Measurements from ENCODE around the gene RAB18. TPM values are rescaled to one million over a fixed set of nuclear protein-coding genes. Genes with fewer than 3 reads are reported as not detected.
"Not testable (repeated sequence)": the region's sequence is repeated elsewhere in the genome, so short reads cannot be mapped to it uniquely, and the experiment has no call there.

RAB18 gene
- polyA plus RNA-seq (ENCODE audit: insufficient read length in 4 of 4), result 100 to 1,000 TPM; 103 to 143 (median 125) TPM

DNA sequence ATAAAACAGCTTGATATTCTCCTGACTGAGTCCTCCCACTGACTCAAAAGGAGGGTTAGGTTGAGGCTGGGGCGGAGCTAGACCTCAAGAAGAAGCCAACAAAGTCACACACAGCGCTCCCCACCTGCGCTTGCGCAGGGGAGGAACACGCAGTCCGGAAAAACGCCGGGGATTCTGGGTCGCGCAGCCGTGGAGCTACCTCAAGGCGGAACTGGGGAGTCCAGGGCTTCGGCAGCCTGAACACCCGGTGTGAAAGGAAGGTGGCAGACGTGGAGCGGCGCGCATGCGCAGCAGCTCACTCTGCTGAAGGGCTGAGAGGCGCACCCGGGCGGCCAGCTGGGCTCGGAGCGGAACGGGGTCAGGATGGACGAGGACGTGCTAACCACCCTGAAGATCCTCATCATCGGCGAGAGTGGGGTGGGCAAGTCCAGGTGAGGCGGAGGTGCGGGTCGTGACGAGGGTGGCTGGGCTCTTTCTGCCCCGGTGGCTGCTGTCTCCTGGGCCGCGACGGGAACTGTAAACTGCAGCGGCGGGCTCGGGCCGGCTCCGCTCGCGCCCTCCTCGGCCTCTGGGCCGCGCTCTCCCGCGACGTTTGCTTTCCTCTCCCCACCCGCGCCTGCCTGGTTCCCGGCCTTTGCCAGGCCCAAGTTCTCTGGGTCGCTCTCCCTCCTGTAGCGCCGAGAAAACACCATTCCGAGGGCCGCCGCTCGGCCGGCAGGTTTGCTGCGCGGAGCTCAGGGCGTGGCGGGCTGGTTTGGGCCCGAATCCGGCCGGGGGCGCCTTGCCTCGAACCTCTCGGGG lies at the start of gene RAB18:
Gene RAB18, plus strand, starts transcription at position 298 of the 801 bp plus-strand sequence. Its CDS starts 66 bp downstream, at position 364.
- peak; percentile 96 to 98 (median 97) for DNase-seq (ENCODE audit: low read depth in 4 of 4, low spot score in 3 of 4)

DNA sequence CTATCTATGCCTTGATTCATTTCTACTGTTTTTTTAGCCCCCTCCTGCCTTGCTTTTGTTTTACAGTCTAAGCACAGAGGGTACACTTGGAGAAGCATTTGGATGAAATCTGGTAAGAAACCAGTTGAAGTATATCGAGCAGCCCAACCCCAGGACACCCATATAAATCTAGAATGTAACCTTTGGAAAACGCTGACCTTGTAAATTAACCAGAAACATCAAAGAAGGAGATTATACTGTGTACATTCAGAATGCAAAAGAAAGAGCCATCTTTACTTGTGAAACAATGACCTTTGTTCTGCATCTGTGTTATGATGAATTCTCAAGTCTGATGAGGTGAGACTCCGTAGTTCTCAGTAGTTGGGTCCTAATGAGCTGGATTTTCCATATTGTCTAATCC lies 49.3 kb upstream of the RAB18 start:
- no peak for DNase-seq (ENCODE audit: low read depth in 4 of 4, low spot score in 3 of 4)

- no peak for DNase-seq (ENCODE audit: low read depth in 4 of 4, low spot score in 3 of 4)
Observed at GRCh38 chr10:27457261-27457945, 46.7 kb upstream of the RAB18 start.

DNA sequence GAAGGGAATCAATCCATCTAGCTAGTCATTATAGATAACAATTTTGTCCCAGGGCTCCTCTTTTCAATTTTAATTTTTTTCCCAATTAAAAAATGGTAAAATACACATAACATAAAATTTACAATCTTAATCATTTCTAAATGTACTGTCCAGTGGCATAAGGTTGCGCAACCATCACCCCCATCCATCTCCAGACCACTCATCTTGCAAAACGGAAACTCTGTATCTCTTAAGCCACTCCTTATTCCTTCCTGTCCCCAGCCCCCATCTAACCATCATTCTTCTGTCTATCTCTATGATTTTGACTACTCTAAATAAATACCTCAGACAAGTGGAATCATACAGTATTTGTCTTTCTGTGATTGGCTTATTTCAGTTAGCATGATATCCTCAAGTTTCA lies 46.1 kb upstream of the RAB18 start:
- no peak for DNase-seq (ENCODE audit: low read depth in 4 of 4, low spot score in 3 of 4)

DNA sequence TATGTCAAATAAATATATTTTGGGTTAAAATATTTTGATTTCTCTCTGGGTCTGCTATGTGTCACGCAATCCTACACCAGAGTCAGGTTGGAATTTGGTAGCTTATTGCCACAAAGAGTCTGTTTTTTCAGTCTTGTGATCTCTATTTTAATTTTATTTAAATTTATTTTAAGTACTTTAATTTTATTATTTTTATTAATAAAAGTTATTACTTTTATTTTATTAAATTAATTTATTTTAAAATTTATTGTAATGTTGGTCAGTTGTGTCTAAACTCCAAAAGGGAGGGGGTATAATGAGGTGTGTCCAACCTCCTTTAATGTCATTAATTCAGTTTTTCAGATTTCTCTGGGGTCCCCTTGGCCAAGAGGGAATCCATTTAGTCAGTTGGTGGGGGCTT lies 42.8 kb upstream of the RAB18 start:
- DNase-seq (ENCODE audit: low read depth in 4 of 4, low spot score in 3 of 4), result no peak

DNA sequence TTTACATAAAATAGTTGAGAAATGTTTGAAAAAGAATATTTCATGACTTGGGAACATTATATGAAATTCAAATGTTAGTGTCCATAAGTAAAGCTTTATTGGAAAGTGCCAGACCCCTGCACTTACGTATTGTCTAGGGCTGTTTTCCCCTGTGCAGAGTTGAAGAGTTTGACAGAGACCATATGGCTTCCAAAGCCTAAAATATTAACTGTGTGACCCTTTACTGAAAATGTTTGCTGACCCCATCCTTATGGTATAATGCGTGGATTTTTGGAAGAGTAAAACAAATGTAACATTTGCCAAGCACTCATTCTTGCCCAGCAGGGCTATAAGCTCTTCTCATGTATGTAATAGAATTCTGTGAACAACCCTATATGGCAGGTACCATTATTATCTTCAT lies 40.1 kb upstream of the RAB18 start:
- no peak for DNase-seq (ENCODE audit: low read depth in 4 of 4, low spot score in 3 of 4)

DNA sequence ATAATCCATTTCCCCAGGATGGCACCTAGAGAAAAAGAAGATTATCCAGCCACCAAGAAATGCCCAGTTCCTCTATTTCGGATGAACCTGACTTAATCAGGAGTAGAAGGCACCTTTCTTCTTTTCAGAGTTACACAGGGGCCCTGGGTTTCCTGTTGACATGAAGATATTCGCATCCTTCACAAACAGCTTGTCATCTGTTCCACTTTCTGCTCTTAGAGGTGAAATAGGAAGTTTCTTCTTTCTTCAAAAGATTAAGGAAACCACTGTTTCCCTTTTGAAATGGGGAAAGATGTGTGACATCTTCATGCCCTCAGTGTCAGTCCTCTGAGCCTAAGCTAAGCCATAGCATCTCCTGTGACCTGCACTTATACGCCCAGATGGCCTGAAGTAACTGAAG lies 39.1 kb upstream of the RAB18 start:
- DNase-seq (ENCODE audit: low read depth in 4 of 4, low spot score in 3 of 4), result no peak

DNA sequence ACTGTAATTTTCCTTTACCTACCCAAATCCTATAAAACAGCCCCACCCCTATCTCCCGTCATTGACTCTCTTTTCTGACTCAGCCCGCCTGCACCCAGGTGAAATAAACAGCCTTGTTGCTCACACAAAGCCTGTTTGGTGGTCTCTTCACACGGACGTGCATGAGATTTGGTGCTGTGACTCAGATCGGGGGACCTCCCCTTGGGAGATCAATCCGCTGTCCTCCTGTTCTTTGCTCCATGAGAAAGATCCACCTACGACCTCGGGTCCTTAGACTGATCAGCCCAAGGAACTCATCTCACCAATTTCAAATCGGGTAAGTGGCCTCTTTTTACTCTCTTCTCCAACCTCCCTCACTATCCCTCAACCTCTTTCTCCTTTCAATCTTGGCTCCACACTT lies 38.5 kb upstream of the RAB18 start:
- DNase-seq (ENCODE audit: low read depth in 4 of 4, low spot score in 3 of 4), result not testable (repeated sequence)

- no peak for DNase-seq (ENCODE audit: low read depth in 4 of 4, low spot score in 3 of 4)
Observed at GRCh38 chr10:27470885-27471284, 33.2 kb upstream of the RAB18 start.

DNA sequence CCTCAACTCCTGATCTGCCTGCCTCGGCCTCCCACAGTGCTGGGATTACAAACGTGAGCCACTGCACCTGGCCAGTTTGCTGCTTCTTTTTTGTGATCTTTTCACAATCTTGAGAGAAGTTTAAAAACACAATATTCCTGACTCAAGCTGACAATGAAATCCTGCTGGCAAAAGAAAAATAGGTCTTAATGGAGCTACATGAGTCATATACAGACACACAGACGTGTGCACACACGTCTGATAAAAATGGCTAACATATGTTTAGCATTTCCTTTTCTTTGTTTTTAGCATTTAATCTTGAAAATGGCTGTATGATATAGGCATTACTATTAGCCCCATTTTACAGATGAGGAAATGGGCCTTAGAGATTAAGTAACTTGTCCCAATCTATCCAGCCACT lies 29.4 kb upstream of the RAB18 start:
- no peak for DNase-seq (ENCODE audit: low read depth in 4 of 4, low spot score in 3 of 4)

- no peak for DNase-seq (ENCODE audit: low read depth in 4 of 4, low spot score in 3 of 4)
Observed at GRCh38 chr10:27479016-27479415, 25.1 kb upstream of the RAB18 start.

GRCh38 chr10:27481486-27481885 lies 22.6 kb upstream of the RAB18 start:
- no peak for DNase-seq (ENCODE audit: low read depth in 4 of 4, low spot score in 3 of 4)

DNA sequence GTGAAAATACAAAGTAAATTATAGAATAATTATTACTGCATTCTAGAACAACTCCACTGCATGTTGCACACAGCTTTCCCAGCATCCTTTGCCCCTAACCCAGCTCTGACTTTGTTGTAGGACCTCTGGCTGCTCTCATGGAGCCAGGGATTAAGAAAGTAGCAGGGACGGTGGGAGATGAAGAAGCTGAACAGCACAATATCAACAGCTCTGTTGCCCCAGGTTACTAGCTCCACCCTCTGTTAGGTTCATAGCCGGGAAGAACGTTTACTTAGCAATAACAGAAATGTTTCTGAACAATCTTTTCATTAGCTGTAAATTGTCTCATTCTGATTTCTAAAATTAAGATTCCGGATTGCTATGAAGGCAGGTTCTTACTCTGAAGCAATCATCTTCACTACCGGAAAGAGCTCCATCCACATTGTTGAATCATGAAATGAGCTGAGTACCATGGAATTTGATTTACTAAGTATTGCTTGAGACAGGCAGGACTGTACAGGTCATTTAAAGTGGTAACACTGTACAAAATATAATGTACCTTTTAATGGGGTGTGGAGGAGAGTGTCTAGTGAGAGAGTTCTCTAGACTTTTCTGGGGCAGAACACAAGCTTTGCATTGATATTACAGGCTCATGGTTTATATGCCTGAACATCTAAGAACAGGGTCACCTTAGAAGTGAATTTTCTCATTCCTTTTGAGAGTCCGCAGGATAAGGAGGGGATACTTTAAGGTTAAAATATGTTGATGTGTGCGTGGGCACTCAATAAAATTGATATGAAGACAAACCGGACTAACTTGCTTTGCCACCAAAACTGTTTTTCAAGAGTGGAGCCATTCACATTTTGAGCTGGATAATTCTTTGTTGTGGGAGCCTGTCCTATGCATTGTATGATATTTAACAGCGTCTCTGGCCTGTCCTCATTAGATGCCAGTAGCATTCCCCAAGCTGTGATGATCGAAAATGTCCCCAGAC lies 20.8 kb upstream of the RAB18 start:
- no peak for DNase-seq (ENCODE audit: low read depth in 4 of 4, low spot score in 3 of 4)

GRCh38 chr10:27485368-27485767 lies 18.7 kb upstream of the RAB18 start:
- no peak for DNase-seq (ENCODE audit: low read depth in 4 of 4, low spot score in 3 of 4)

DNA sequence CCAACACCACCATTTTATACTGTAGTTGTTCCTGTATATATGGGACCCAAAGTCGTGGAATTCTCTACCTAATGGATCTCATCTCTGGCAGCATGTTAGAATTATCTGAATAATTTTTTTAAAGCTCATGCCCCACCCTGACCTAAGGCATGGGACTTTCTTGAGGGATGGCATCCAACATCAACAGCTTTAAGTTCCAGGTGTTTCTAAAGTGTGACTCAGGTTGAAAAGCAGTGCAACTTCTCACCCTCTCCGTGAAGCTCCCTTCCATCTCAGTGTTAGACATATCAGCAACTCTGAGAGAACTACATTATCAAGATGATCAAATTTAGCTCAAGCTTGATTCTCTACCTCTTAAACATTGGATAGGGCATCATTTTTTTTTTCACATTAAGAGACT lies 18.1 kb upstream of the RAB18 start:
- no peak for DNase-seq (ENCODE audit: low read depth in 4 of 4, low spot score in 3 of 4)

DNA sequence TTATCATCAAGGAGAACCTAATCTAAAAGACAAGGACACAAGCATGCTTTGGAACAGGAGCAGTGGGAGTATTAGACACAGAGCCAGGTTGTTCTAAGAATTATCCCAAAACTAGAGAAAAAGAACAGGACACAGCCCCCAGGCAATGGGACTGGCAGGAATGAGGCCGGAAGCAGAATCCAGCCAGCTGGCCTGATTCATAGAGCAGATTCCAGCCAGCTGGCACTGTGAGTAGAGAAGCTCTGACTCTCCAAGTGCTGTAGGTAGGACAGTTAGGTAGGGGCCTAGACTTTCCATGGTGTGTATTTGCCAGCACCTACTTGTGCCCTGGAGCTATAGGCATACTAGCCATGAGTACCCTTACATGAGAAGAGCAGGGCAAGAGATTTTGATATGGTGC lies 13.3 kb upstream of the RAB18 start:
- DNase-seq (ENCODE audit: low read depth in 4 of 4, low spot score in 3 of 4), result no peak

- no peak for DNase-seq (ENCODE audit: low read depth in 4 of 4, low spot score in 3 of 4)
Observed at GRCh38 chr10:27494116-27494805, 9.8 kb upstream of the RAB18 start.

DNA sequence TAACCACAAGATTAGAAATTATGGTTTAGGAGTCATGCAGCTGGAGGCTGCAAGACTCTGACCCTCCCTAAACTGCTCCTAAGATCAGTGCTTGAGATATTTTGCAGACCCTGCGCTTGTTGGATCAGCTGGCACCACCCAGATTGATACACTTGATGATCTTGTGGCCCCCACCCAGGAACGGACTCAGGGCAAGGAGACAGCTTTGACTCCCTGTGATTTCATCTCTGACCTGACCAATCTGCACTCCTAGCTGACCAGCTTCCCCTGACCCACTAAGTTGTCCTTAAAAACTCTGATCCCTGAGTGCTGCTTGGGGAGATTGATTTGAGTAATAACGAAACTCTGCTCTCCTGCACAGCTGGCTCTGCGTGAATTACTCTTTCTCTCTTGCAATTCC lies 8.0 kb upstream of the RAB18 start:
- DNase-seq (ENCODE audit: low read depth in 4 of 4, low spot score in 3 of 4), result no peak

GRCh38 chr10:27500096-27500495 lies 4.0 kb upstream of the RAB18 start:
- DNase-seq (ENCODE audit: low read depth in 4 of 4, low spot score in 3 of 4), result no peak

- DNase-seq (ENCODE audit: low read depth in 4 of 4, low spot score in 3 of 4), result no peak
Observed at GRCh38 chr10:27500886-27501285, 3.2 kb upstream of the RAB18 start.

Measured in left renal pelvis (tissue), 4 donors.